Fibroblast of skin of scalp (primary cell): Measurements from ENCODE around the gene COBLL1. TPM values are rescaled to one million over a fixed set of nuclear protein-coding genes. Genes with fewer than 3 reads are reported as not detected.
"Not testable (repeated sequence)": the region's sequence is repeated elsewhere in the genome, so short reads cannot be mapped to it uniquely, and the experiment has no call there.

Source experiments
- DNase-seq: peaks from one replicate; pipeline ENCODE4 v3.0.0-alpha.2; 2013
- polyA plus RNA-seq, 2 experiments: library from polyadenylated mRNA; unstranded; fragments of 120-200 nt; gene quantifications; one replicate each; pipeline ENCODE4 v1.2.1, GENCODE V29; 2013; ENCODE audit not compliant: insufficient read length in 2 of 2

Gene COBLL1
- 7.2 TPM for polyA plus RNA-seq (2013, experiment 1 of 2; ENCODE audit: insufficient read length)
- polyA plus RNA-seq (2013, experiment 2 of 2; ENCODE audit: insufficient read length), result 8.8 TPM

GRCh38 chr2:164841719-164842623 is at the start of gene COBLL1:
TSS of gene COBLL1 (minus strand) at chr2:164841823. CDS start at chr2:164841196, 627 bp downstream.
- DNase-seq, result peak; percentile 75

- no peak for DNase-seq
Observed at GRCh38 chr2:164890544-164890943, 48.9 kb upstream of the COBLL1 start.

- no peak for DNase-seq
Observed at GRCh38 chr2:164888592-164888991, 47.0 kb upstream of the COBLL1 start.

GRCh38 chr2:164887434-164888144 is 46.0 kb upstream of the COBLL1 start:
- DNase-seq, result no peak

GRCh38 chr2:164882276-164882675 is 40.7 kb upstream of the COBLL1 start:
- DNase-seq, result no peak

- DNase-seq, result no peak
Observed at GRCh38 chr2:164881524-164881923, 39.9 kb upstream of the COBLL1 start.

- DNase-seq, result peak; percentile 14
Observed at GRCh38 chr2:164879901-164880535, 38.4 kb upstream of the COBLL1 start.

GRCh38 chr2:164877927-164878326 is 36.3 kb upstream of the COBLL1 start:
- no peak for DNase-seq

- DNase-seq, result no peak
Observed at GRCh38 chr2:164877169-164877568, 35.5 kb upstream of the COBLL1 start.

- no peak for DNase-seq
Observed at GRCh38 chr2:164875334-164876205, 33.9 kb upstream of the COBLL1 start.

GRCh38 chr2:164873210-164873908 is 31.7 kb upstream of the COBLL1 start:
- no peak for DNase-seq

GRCh38 chr2:164871404-164871803 is 29.8 kb upstream of the COBLL1 start:
- no peak for DNase-seq

GRCh38 chr2:164869420-164869772 is 27.8 kb upstream of the COBLL1 start:
- no peak for DNase-seq

- DNase-seq, result peak; percentile 17
Observed at GRCh38 chr2:164868563-164869419, 27.2 kb upstream of the COBLL1 start.

GRCh38 chr2:164867779-164868397 is 26.3 kb upstream of the COBLL1 start:
- peak; percentile 11 for DNase-seq

- not testable (repeated sequence) for DNase-seq
Observed at GRCh38 chr2:164866381-164866780, 24.8 kb upstream of the COBLL1 start.

GRCh38 chr2:164860694-164861042 is 19.0 kb upstream of the COBLL1 start:
- DNase-seq, result no peak

- not testable (repeated sequence) for DNase-seq
Observed at GRCh38 chr2:164859906-164860693, 18.5 kb upstream of the COBLL1 start.

- DNase-seq, result no peak
Observed at GRCh38 chr2:164859251-164859818, 17.7 kb upstream of the COBLL1 start.
